K562 (cell line): ENCODE measurements around the gene DCAF17. TPM values are rescaled to one million over a fixed set of nuclear protein-coding genes. Genes with fewer than 3 reads are reported as not detected.

Experiments used
- BCLAF1 ChIP-seq, 2 experiments: fragments of 450-650 bp in 1 of 2; IDR thresholded peaks; 2 replicates each; pipeline ENCODE4 v1.6.1; 2011 to 2017; ENCODE audit warnings: low read depth in 2 of 2, antibody characterized with exemption in 1 of 2, borderline replicate concordance in 1 of 2, low read length in 1 of 2, mild to moderate bottlenecking in 1 of 2, mixed read lengths in 1 of 2; ENCODE audit not compliant: control insufficient read depth in 1 of 2
- CBFB ChIP-seq: sonication (generic); formaldehyde crosslinking; IDR thresholded peaks from 2 replicates; pipeline ENCODE4 v1.4.0; 2020; ENCODE audit warnings: mild to moderate bottlenecking, missing genetic modification reagents
- CREB1 ChIP-seq, 2 experiments: sonication (generic) in 1 of 2; formaldehyde crosslinking in 1 of 2; IDR thresholded peaks; 2 replicates each; pipeline versions ENCODE4 v1.6.1 to v1.8.0; 2012 to 2022; ENCODE audit warnings: inconsistent platforms in 1 of 2, mild to moderate bottlenecking in 1 of 2, missing genetic modification reagents in 1 of 2, moderate library complexity in 1 of 2
- CTBP1 ChIP-seq: fragments of 450-650 bp; IDR thresholded peaks from 2 replicates; pipeline ENCODE4 v1.6.1; 2016; ENCODE audit warnings: borderline replicate concordance
- DPF2 ChIP-seq: fragments of 450-650 bp; IDR thresholded peaks from 2 replicates; pipeline ENCODE4 v1.6.1; 2016
- FOS ChIP-seq: IDR thresholded peaks from 3 replicates; pipeline ENCODE4 v1.6.1; 2011; ENCODE audit not compliant: insufficient read length; ENCODE audit errors: extremely low read depth
- FOXP4 ChIP-seq: sonication (generic); formaldehyde crosslinking; IDR thresholded peaks from 2 replicates; pipeline ENCODE4 v1.8.0; 2022; ENCODE audit warnings: mild to moderate bottlenecking, missing genetic modification reagents, borderline replicate concordance
- GTF2E2 ChIP-seq: fragments of 200-800 bp; sonication (Bioruptor generic); IDR thresholded peaks from 2 replicates; pipeline ENCODE4 v1.6.1; 2016; ENCODE audit warnings: missing genetic modification characterization, missing compliant biosample characterization
- HDAC3 ChIP-seq: fragments of 450-650 bp; IDR thresholded peaks from 2 replicates; pipeline ENCODE4 v1.6.1; 2018; ENCODE audit warnings: borderline replicate concordance, mild to moderate bottlenecking, moderate library complexity; ENCODE audit not compliant: partially characterized antibody
- HLTF ChIP-seq: fragments of 450-650 bp; IDR thresholded peaks from 2 replicates; pipeline ENCODE4 v1.6.1; 2016
- NFYB ChIP-seq: IDR thresholded peaks from 2 replicates; pipeline ENCODE4 v1.6.1; 2011; ENCODE audit warnings: mild to moderate bottlenecking, moderate library complexity; ENCODE audit not compliant: insufficient read length; ENCODE audit errors: extremely low read depth
- RBFOX2 ChIP-seq: fragments of 200-400 bp; formaldehyde crosslinking; IDR thresholded peaks from 2 replicates; pipeline ENCODE4 v1.6.1; 2017; ENCODE audit warnings: low read depth, mild to moderate bottlenecking, low read length, moderate library complexity
- RNF2 ChIP-seq: sonication (generic); IDR thresholded peaks from 2 replicates; pipeline ENCODE4 v1.6.1; 2016
- SFPQ ChIP-seq: fragments of 200-400 bp; formaldehyde crosslinking; IDR thresholded peaks from 2 replicates; pipeline ENCODE4 v1.6.1; 2017; ENCODE audit warnings: mild to moderate bottlenecking, low read depth, low read length, moderate library complexity
- SMAD1 ChIP-seq: fragments of 150-350 bp; IDR thresholded peaks from 2 replicates; pipeline ENCODE4 v1.6.1; 2014; ENCODE audit warnings: low read length, low read depth; ENCODE audit not compliant: partially characterized antibody
- SMARCA4 ChIP-seq: fragments of 450-650 bp; IDR thresholded peaks from 2 replicates; pipeline ENCODE4 v1.6.1; 2016
- TEAD1 ChIP-seq, 2 experiments: fragments of 450-650 bp in 1 of 2; sonication (generic) in 1 of 2; formaldehyde crosslinking; IDR thresholded peaks; 2 replicates each; pipeline versions ENCODE4 v1.4.0 to v1.8.0; 2020 to 2022; ENCODE audit warnings: mild to moderate bottlenecking in 2 of 2, missing genetic modification reagents in 1 of 2
- TSC22D4 ChIP-seq: fragments of 450-650 bp; IDR thresholded peaks from 2 replicates; pipeline ENCODE4 v1.6.1; 2016; ENCODE audit warnings: missing genetic modification characterization, missing biosample characterization, control low read depth
- U2AF2 ChIP-seq: fragments of 200-400 bp; formaldehyde crosslinking; optimal IDR thresholded peaks from 2 replicates; pipeline ENCODE3; 2017; ENCODE audit warnings: low read depth, mild to moderate bottlenecking, low read length
- ZC3H8 ChIP-seq: fragments of 450-650 bp; IDR thresholded peaks from 2 replicates; pipeline ENCODE4 v1.6.1; 2017
- ZEB2 ChIP-seq: fragments of 450-650 bp; IDR thresholded peaks from 2 replicates; pipeline ENCODE4 v1.6.1; 2016
- ZNF124 ChIP-seq: sonication (generic); formaldehyde crosslinking; IDR thresholded peaks from 2 replicates; pipeline ENCODE4 v1.8.1; 2022; ENCODE audit warnings: missing genetic modification reagents
- ZNF212 ChIP-seq: fragments of 450-650 bp; formaldehyde crosslinking; IDR thresholded peaks from 2 replicates; pipeline ENCODE4 v1.4.0; 2020; ENCODE audit warnings: mild to moderate bottlenecking
- ZNF75A ChIP-seq: fragments of 450-650 bp; formaldehyde crosslinking; IDR thresholded peaks from 2 replicates; pipeline ENCODE4 v1.4.0; 2020; ENCODE audit warnings: mild to moderate bottlenecking
- polyA plus RNA-seq, 8 experiments: library from polyadenylated mRNA; depleted of rRNA in 4 of 8; stranded (reverse) in 5 of 8; unstranded in 3 of 8; fragments of >200 nt; fragmentation: Nextera tagmentation in 2 of 8; fragmentation: Illumina TruSeq in 1 of 8; extraction: Ambion mirVana in 2 of 8; extraction: Trizol in 1 of 8; gene quantifications; 2 replicates each; pipeline versions ENCODE4 v1.2.1 to v1.2.3, GENCODE V29; 2011 to 2014; ENCODE audit warnings: inconsistent platforms in 1 of 8, missing spikeins in 1 of 8
- total RNA-seq, 7 experiments: library from RNA; depleted of rRNA in 6 of 7; stranded (reverse); fragments of >200 nt in 6 of 7; fragmentation: Illumina TruSeq in 2 of 7; extraction: Trizol in 2 of 7; gene quantifications; 2 replicates each; pipeline versions ENCODE4 v1.2.1 to v1.2.3, GENCODE V29; 2011 to 2021; ENCODE audit warnings: low replicate concordance in 1 of 7

Gene DCAF17
- total and polyA plus RNA-seq, 9 of the 15 experiments (the other 6 are each of a cell fraction or from before 2014, with no cell fraction given), result 10.0 to 38.5 (median 27.1) TPM

GRCh38 chr2:171513719-171514160, 79.7 kb downstream of the DCAF17 start (continued):
- TF ChIP-seq CREB1 (IDR thresholded peaks at IDR 0.05), result no peak
- TF ChIP-seq CREB1 (CRISPR knock-in tag; IDR thresholded peaks at IDR 0.05), result no peak
- no peak for TF ChIP-seq TEAD1 (CRISPR knock-in tag; IDR thresholded peaks at IDR 0.05)
- peak; percentile 81; the same call in 1 of the 2 replicates for TF ChIP-seq ZEB2
- TF ChIP-seq SFPQ, result no peak
- TF ChIP-seq HLTF, result no peak
- TF ChIP-seq ZNF124 (CRISPR knock-in tag), result no peak
- TF ChIP-seq SMARCA4, result peak; percentile 70
- TF ChIP-seq FOXP4 (CRISPR knock-in tag), result no peak
- no peak for TF ChIP-seq CBFB (CRISPR knock-in tag)
- no peak for TF ChIP-seq ZNF212
- no peak for TF ChIP-seq SMAD1
- TF ChIP-seq RBFOX2, result no peak
- no peak for TF ChIP-seq BCLAF1 (IDR thresholded peaks at IDR 0.05; ENCODE audit: borderline replicate concordance in 1 of 2, control insufficient read depth in 1 of 2, low read depth in 2 of 2, low read length in 1 of 2)
- no peak for TF ChIP-seq ZC3H8
- no peak for TF ChIP-seq GTF2E2 (tag)
- peak; percentile 71 for TF ChIP-seq DPF2
- peak; percentile 2 for TF ChIP-seq FOS
- no peak for TF ChIP-seq TSC22D4
- TF ChIP-seq RNF2, result peak; percentile 17; the same call in 1 of the 2 replicates
- peak; percentile 83; the same call in 1 of the 2 replicates for TF ChIP-seq CTBP1
- no peak for TF ChIP-seq HDAC3
- TF ChIP-seq U2AF2, result no peak
- no peak for TF ChIP-seq ZNF75A (CRISPR knock-in tag)
- peak; percentile 63 for TF ChIP-seq NFYB
